ENCODE results near the gene TMCO1.
A peak's percentile ranks its signal among the peaks of the same experiment; 100 is the strongest.
"Not testable (repeated sequence)": the region's sequence is repeated elsewhere in the genome, so short reads cannot be mapped to it uniquely, and the experiment has no call there.

Gene TMCO1

DNA sequence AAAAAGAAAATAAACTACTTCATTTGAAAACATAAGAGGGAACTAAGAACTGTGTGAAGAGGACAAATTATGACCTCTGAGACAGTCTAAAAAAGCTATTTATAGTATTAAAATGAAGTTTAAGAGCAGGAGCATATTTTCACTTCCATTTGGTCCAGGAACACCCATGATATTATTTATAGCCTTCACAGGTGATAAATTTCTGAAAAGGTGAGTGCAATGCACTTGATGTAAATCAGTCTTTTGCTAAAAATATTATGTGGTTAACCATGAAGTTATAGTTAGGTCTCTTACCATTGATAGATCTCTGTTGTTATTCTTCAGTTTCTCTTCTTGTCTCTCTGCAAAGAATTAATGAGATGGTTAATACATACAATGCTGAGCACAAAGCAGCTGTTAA lies 14.7 kb downstream of the TMCO1 start:
- Mint-ChIP-seq H3K9me3 (no peaks in the 10 kb centered on the region), H3K27ac (no peak overlapping the region), H3K4me3 (no peak overlapping the region), H3K4me1 (no peaks in the 10 kb centered on the region), H3K27me3 (ENCODE audit: low read depth) (no peaks in the 10 kb centered on the region), H3K36me3 (ENCODE audit: low read depth) (peaks cover 42% of the 10 kb centered on the region)
- TF ChIP-seq, protein P1, sequence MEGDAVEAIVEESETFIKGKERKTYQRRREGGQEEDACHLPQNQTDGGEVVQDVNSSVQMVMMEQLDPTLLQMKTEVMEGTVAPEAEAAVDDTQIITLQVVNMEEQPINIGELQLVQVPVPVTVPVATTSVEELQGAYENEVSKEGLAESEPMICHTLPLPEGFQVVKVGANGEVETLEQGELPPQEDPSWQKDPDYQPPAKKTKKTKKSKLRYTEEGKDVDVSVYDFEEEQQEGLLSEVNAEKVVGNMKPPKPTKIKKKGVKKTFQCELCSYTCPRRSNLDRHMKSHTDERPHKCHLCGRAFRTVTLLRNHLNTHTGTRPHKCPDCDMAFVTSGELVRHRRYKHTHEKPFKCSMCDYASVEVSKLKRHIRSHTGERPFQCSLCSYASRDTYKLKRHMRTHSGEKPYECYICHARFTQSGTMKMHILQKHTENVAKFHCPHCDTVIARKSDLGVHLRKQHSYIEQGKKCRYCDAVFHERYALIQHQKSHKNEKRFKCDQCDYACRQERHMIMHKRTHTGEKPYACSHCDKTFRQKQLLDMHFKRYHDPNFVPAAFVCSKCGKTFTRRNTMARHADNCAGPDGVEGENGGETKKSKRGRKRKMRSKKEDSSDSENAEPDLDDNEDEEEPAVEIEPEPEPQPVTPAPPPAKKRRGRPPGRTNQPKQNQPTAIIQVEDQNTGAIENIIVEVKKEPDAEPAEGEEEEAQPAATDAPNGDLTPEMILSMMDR (IDR thresholded peaks at IDR 0.05; ENCODE audit: unreplicated experiment in 3 of 3), result no peak

DNA sequence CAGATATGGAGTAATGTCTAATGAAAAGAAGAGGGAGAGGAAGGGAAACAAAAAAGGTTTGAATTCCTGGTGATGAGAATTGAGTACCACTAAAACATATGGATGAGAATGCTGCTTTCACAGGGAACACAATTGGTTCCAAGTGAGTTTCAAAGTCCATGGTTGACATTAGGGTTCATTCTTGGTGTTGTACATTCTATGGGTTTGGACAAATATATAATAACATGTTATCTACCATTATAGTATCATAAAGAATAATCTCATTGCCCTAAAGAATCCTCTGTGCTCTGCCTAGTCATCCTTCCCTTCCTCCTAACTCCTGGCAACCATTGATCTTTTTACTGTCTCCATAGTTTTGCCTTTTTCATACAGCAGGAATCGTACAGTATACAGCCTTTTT lies 20.1 kb downstream of the TMCO1 start:
- TF ChIP-seq, protein P1 (IDR thresholded peaks at IDR 0.05; ENCODE audit: unreplicated experiment in 3 of 3), result no peak
- Mint-ChIP-seq H3K27me3 (ENCODE audit: low read depth) (no peaks in the 10 kb centered on the region), H3K4me1 (peaks cover 4% of the 10 kb centered on the region), H3K27ac (peak overlapping the region; percentile 74 to 87 (median 79)), H3K4me3 (no peak overlapping the region), H3K9me3 (no peaks in the 10 kb centered on the region), H3K36me3 (ENCODE audit: low read depth) (peaks cover 39% of the 10 kb centered on the region)

DNA sequence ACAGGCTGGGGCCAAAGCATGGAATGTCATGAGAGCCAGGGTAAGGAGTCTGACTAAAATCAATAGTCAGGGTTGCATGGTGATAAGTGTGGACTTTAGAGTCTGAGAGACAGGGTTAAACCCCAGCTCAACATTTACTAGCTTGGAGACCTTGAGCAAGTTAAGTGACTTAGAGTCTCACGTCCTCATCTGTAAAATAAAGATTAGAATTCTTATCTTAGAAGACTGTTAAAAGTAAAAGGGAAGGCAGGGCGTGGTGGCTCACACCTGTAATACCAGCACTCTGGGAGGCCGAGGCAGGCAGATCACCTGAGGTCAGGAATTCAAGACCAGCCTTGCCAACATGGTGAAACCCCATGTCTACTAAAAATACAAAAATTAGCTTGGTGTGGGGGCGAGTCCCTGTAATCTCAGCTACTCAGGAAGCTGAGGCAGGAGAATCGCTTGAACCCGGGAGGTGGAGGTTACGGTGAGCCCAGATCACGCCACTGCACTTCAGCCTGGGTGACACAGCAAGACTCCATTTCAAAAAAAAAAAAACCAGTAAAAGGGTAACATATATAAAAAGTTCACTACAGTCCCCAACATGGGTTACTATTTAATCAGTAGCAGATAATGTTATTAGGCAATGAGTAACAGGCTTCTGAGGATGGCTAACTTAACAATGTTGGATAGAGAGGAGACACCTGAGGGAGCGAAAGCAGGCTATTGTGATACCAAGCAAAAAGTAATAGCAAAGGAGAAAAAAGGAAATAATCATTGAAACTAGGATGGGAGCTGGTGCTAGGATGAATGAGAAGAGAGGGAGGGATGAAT lies 20.8 kb downstream of the TMCO1 start:
- H3K36me3 Mint-ChIP-seq (ENCODE audit: low read depth), result peaks cover 38% of the 10 kb centered on the region
- H3K27ac Mint-ChIP-seq, result peak overlapping the region; percentile 74 to 87 (median 79)
- peaks cover 4% of the 10 kb centered on the region for H3K4me1 Mint-ChIP-seq
- H3K4me3 Mint-ChIP-seq, result no peak overlapping the region
- TF ChIP-seq, protein P1 (IDR thresholded peaks at IDR 0.05; ENCODE audit: unreplicated experiment in 3 of 3), result no peak
- H3K27me3 Mint-ChIP-seq (ENCODE audit: low read depth), result no peaks in the 10 kb centered on the region
- H3K9me3 Mint-ChIP-seq, result no peaks in the 10 kb centered on the region

DNA sequence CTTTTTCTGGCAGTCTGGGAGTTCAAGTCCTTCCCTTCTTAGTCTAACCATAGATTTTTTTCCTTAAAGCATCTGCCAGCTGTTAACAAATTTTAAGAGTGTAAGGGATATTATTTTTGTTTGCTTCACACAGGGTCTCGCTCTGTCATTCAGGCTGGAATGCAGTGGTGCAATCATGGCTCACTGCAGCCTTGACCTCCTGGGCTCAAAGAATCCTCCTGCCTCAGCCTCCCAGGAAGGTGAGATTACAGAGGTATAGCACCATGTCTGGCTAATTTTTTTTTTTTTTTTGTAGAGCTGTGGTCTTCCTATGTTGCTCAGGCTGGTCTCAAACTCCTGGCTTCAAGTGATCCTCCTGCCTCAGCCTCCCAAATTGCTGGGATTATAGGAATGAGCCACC lies 23.8 kb downstream of the TMCO1 start:
- H3K27ac Mint-ChIP-seq; H3K9me3 Mint-ChIP-seq; H3K27me3 Mint-ChIP-seq (ENCODE audit: low read depth); H3K4me3 Mint-ChIP-seq; H3K4me1 Mint-ChIP-seq: not testable (repeated sequence)
- peaks cover 56% of the 10 kb centered on the region for H3K36me3 Mint-ChIP-seq (ENCODE audit: low read depth)

DNA sequence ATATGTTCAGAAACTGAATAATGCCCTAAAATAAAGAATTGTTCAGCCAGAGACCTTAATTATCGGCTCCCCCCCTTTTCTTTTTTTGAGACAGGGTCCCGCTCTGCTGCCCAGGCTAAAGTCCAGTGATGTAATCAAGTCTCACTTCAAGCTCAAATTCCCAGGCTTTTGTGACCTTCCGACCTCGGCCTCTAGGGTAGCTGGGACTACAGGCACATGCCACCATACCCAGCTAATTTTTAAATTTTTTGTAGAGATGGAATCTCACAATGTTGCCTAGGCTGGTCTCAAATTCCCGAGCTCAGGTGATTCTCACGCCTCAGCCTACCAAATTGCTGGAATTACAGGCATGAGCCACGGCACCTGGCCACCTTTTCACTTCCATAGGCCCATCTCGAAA lies 26.5 kb downstream of the TMCO1 start:
- Mint-ChIP-seq H3K27me3 (ENCODE audit: low read depth) (no peaks in the 10 kb centered on the region), H3K4me1 (no peaks in the 10 kb centered on the region), H3K36me3 (ENCODE audit: low read depth) (peaks cover 63% of the 10 kb centered on the region), H3K9me3 (no peaks in the 10 kb centered on the region), H3K4me3 (no peak overlapping the region), H3K27ac (no peak overlapping the region)
- TF ChIP-seq, protein P1 (IDR thresholded peaks at IDR 0.05; ENCODE audit: unreplicated experiment in 3 of 3), result no peak

GRCh38 chr1:165738794-165739193 lies 29.9 kb downstream of the TMCO1 start:
- Mint-ChIP-seq H3K4me3 (no peak overlapping the region), H3K27me3 (ENCODE audit: low read depth) (no peaks in the 10 kb centered on the region), H3K4me1 (no peaks in the 10 kb centered on the region), H3K36me3 (ENCODE audit: low read depth) (peaks cover 66% of the 10 kb centered on the region), H3K27ac (no peak overlapping the region), H3K9me3 (no peaks in the 10 kb centered on the region)
- TF ChIP-seq, protein P1 (IDR thresholded peaks at IDR 0.05; ENCODE audit: unreplicated experiment in 3 of 3), result no peak

Data from nephron (organoid).